Duodenal mucosa (tissue), 2 donors: ENCODE data around the gene AHCY.
"Not testable (repeated sequence)": the region's sequence is repeated elsewhere in the genome, so short reads cannot be mapped to it uniquely, and the experiment has no call there.

Source experiments
- H3K27ac ChIP-seq: one replicate; pipeline ENCODE4 v1.7.0; 2013; ENCODE audit warnings: low read depth, low read length
- H3K27me3 ChIP-seq, 2 donors: one replicate each; pipeline ENCODE4 v1.7.0; 2013; ENCODE audit warnings: low read length in 2 of 2, control low read depth in 1 of 2; ENCODE audit not compliant: insufficient read depth in 2 of 2, control insufficient read depth in 1 of 2
- H3K36me3 ChIP-seq, 2 donors: one replicate each; pipeline ENCODE4 v1.7.0; 2013; ENCODE audit warnings: low read length in 2 of 2, control low read depth in 1 of 2; ENCODE audit not compliant: insufficient read depth in 2 of 2, control insufficient read depth in 1 of 2
- H3K4me1 ChIP-seq, 2 donors: one replicate each; pipeline ENCODE4 v1.7.0; 2013; ENCODE audit warnings: low read length in 2 of 2, control low read depth in 1 of 2; ENCODE audit not compliant: insufficient read depth in 2 of 2, control insufficient read depth in 1 of 2
- H3K4me3 ChIP-seq, 2 donors: one replicate each; pipeline ENCODE4 v1.7.0; 2013; ENCODE audit warnings: low read length in 2 of 2, low read depth in 1 of 2
- H3K9ac ChIP-seq, 2 donors: one replicate each; pipeline ENCODE4 v1.7.0; 2013; ENCODE audit warnings: low read length in 2 of 2, low read depth in 1 of 2
- H3K9me3 ChIP-seq, 2 donors: one replicate each; pipeline ENCODE4 v1.7.0; 2013; ENCODE audit warnings: low read length in 2 of 2, control low read depth in 1 of 2; ENCODE audit not compliant: control insufficient read depth in 1 of 2

Gene AHCY

GRCh38 chr20:34260208-34260942 lies 42.8 kb downstream of the AHCY start:
- Histone ChIP-seq H3K4me3 (no peak overlapping the region), H3K27ac (no peak overlapping the region), H3K9me3 (no peaks in the 10 kb centered on the region), H3K9ac (no peak overlapping the region), H3K36me3 (no peaks in the 10 kb centered on the region), H3K27me3 (no peaks in the 10 kb centered on the region), H3K4me1 (peaks cover 6% of the 10 kb centered on the region in 2 donors)

DNA sequence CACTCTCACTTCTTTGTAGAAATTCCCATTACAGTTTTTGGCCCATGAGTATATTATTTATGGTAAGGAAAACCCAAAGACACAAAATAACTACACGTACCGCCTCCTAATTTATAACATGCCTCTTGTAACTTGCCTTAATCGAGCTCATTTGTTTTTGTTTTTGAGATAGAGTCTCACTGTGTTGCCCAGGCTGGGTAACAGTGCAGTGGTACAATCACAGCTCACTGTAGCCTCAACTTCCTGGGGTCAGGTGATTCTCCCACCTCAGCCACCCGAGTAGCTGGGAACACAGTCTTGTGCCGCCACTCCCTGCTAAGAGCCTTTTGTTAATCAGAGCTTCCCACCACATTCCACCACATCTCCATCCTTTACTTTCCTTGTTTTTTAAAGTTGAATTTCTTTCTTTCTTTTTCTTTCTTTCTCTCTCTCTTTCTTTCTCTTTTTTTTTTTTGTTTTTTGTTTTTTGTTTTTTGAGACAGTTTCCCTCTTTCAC lies 46.5 kb downstream of the AHCY start:
- Histone ChIP-seq H3K27ac (no peak overlapping the region), H3K4me3 (no peak overlapping the region)

DNA sequence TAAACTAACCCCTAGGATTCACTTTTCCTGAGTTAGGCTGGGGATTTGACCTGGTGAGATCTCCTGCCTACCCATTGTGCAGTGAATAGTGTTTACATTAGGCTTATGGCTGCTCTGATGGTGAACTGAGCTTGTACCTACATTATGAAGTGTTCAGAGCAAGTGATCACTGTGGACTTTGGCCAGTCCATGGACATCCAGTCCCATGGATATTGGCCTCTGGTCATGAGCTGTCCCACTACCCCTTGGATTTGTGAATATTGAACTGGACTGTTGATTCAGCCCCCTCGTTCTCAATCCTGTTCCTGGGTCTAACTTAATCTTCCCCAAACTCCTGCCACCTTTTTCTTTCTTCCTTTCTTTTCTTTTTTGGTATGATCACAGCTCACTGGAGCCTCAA lies 48.2 kb downstream of the AHCY start:
- Histone ChIP-seq H3K9ac (no peak overlapping the region), H3K4me1 (peaks cover 0 to under 1% of the 10 kb centered on the region in 2 donors), H3K27ac (no peak overlapping the region), H3K9me3 (no peaks in the 10 kb centered on the region), H3K27me3 (no peaks in the 10 kb centered on the region), H3K4me3 (no peak overlapping the region), H3K36me3 (no peaks in the 10 kb centered on the region)

More for the DNA sequence above, 46.5 kb downstream of the AHCY start:
- Histone ChIP-seq H3K27me3 (no peaks in the 10 kb centered on the region), H3K9me3 (no peaks in the 10 kb centered on the region), H3K9ac (no peak overlapping the region), H3K36me3 (no peaks in the 10 kb centered on the region), H3K4me1 (no peaks in the 10 kb centered on the region)

DNA sequence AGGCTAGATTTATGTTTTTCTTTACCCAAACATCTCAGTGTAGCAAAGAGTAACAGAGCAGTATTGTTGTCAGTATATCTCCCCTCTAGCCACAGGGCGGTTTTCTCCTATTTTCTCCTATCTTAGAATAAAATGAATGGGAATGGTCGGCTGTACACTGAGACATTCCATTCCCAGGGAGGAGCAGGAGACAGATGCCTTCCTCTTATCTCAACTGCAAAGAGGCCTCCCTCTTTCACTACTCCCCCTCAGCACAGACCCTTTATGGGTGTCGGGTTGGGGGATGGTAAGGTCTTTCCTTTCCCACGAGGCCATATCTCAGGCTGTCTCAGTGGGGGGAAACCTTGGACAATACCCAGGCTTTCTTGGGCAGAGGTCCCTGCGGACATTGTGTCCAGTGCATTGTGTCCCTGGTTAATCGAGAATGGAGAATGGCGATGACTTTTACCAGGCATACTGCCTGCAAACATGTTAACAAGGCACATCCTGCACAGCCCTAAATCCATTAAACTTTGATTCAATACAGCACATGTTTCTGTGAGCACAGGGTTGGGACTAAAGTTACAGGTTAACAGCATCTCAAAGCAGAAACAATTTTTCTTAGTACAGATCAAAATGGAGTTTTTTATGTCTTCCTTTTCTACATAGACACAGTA lies 50.6 kb downstream of the AHCY start:
- H3K4me1 ChIP-seq, H3K27me3 ChIP-seq, H3K27ac ChIP-seq, H3K4me3 ChIP-seq, H3K9me3 ChIP-seq, H3K36me3 ChIP-seq, H3K9ac ChIP-seq: not testable (repeated sequence)

DNA sequence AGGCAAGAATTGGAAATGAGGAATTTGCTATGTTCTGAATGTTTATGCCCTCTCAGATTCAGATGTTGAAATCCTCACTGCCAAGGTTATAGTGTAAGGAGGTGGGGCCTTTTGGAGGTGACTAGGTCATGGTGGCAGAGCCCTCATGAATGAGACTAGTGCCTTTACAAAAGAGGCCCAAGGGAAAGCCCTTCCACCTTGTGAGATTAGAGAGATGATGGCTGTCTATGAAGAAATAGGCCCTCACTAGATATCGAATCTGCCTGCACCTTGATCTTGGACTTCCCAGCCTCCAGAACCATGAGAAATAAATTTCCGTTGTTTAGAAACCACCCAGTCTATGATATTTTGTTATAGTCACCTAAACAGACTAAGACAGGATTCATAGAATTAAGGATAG lies 51.5 kb downstream of the AHCY start:
- Histone ChIP-seq H3K9me3 (no peaks in the 10 kb centered on the region), H3K4me1 (peaks cover 0 to 6% of the 10 kb centered on the region in 2 donors), H3K9ac (no peak overlapping the region), H3K27me3 (no peaks in the 10 kb centered on the region), H3K27ac (no peak overlapping the region), H3K36me3 (no peaks in the 10 kb centered on the region), H3K4me3 (no peak overlapping the region)

- H3K4me3 ChIP-seq = no peak overlapping the region
- no peaks in the 10 kb centered on the region for H3K9me3 ChIP-seq
- no peaks in the 10 kb centered on the region for H3K36me3 ChIP-seq
- H3K27me3 ChIP-seq = no peaks in the 10 kb centered on the region
- H3K9ac ChIP-seq = no peak overlapping the region
- peaks cover 0 to 6% of the 10 kb centered on the region in 2 donors for H3K4me1 ChIP-seq
- H3K27ac ChIP-seq = no peak overlapping the region
These were observed 53.1 kb downstream of the AHCY start for GRCh38 chr20:34250005-34250404.

DNA sequence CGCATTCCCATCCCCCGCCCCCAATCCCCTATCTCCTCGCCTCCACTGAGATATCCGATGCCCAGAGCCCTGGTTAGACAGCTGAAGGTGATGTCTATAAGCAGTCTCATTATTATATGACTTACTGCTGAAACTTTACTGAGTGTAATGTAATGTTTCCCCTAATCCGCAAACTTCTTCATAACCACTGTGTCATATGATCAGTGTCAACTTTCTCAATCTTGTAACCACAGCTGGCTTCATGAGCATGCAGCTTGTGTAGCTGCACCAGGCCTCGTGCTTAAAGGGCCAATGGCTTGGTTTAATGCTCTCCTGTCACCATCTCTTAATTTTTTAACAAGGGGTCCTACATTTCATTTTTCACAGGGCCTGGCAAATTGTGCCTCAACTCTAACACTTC lies 53.9 kb downstream of the AHCY start:
- H3K4me1 ChIP-seq = peaks cover 0 to 6% of the 10 kb centered on the region in 2 donors
- no peaks in the 10 kb centered on the region for H3K36me3 ChIP-seq
- H3K27ac ChIP-seq = no peak overlapping the region

DNA sequence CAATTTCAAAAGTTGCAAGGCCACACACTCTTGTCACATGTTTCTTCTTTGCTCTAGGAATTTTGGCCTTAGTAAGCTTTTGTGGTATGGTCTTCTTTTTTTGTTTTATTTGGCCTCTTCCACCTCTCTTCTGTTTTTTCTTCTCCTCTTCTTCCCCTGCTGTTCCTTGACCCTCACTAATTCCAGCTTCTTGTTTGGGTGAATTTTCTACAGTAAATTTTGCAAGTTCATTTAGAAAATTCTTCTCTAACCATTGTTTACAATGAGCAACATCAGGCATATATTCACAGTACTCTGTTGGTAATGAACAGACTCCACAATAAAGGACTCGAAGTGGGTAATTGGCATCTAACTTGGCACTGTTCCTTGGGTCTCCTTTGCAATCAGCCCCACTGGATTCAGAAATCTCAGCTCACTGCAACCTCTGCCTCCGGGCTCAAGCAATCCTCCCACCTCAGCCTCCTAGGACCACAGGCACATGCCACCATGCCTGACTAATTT lies 57.0 kb downstream of the AHCY start:
- no peak overlapping the region for H3K9ac ChIP-seq
- H3K4me1 ChIP-seq = peaks cover 0 to 6% of the 10 kb centered on the region in 2 donors
- no peak overlapping the region for H3K4me3 ChIP-seq
- no peaks in the 10 kb centered on the region for H3K9me3 ChIP-seq
- H3K27ac ChIP-seq = no peak overlapping the region
- no peaks in the 10 kb centered on the region for H3K36me3 ChIP-seq
- H3K27me3 ChIP-seq = no peaks in the 10 kb centered on the region

More for the DNA sequence above, 53.9 kb downstream of the AHCY start:
- Histone ChIP-seq H3K4me3 (no peak overlapping the region), H3K9ac (no peak overlapping the region), H3K9me3 (no peaks in the 10 kb centered on the region), H3K27me3 (no peaks in the 10 kb centered on the region)

DNA sequence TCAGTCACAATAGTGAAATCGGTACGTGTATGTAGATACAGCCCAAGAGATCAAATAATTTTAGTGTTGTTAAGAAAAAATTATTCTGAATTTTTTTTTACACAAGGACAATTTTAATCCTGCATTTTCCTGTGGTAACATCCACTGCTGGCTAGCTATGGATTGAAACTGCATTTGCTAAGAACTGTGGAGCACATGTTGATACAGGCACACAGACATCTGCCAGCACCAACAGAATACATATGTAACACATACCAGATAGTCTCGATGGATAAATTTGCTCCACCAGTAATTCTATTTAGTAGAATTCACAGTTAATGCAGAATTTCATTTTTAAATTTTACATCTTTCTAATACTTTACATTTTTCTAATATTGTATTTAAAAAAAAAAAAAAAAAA lies 59.8 kb downstream of the AHCY start:
- no peak overlapping the region for H3K4me3 ChIP-seq
- H3K27ac ChIP-seq = no peak overlapping the region
- no peaks in the 10 kb centered on the region for H3K36me3 ChIP-seq
- no peaks in the 10 kb centered on the region for H3K9me3 ChIP-seq
- H3K4me1 ChIP-seq = no peaks in the 10 kb centered on the region
- no peak overlapping the region for H3K9ac ChIP-seq
- H3K27me3 ChIP-seq = no peaks in the 10 kb centered on the region

GRCh38 chr20:34242879-34243278 lies 60.3 kb downstream of the AHCY start:
- no peaks in the 10 kb centered on the region for H3K27me3 ChIP-seq
- H3K4me1 ChIP-seq = no peaks in the 10 kb centered on the region
- no peaks in the 10 kb centered on the region for H3K36me3 ChIP-seq
- peaks cover 0 to 3% of the 10 kb centered on the region in 2 donors for H3K9me3 ChIP-seq
- no peak overlapping the region for H3K9ac ChIP-seq
- H3K27ac ChIP-seq = no peak overlapping the region
- H3K4me3 ChIP-seq = no peak overlapping the region
